Measurements from ENCODE around the gene KCNA2. TPM values are rescaled to one million over a fixed set of nuclear protein-coding genes. Genes with fewer than 3 reads are reported as not detected.

KCNA2 gene
- total RNA-seq, 2 experiments from 2014 or later, result 3.5 to 3.9 TPM

- ChIA-PET POLR2A (no interaction called here), CTCF (no interaction called here)
- no peak for DNase-seq
- H3K9me3 Mint-ChIP-seq, result no peaks in the 10 kb centered on the region
- no peaks in the 10 kb centered on the region for H3K4me1 Mint-ChIP-seq
- no peak overlapping the region for H3K27ac Mint-ChIP-seq
- no peak overlapping the region for H3K4me3 Mint-ChIP-seq
- peaks cover 29% of the 10 kb centered on the region for H3K27me3 Mint-ChIP-seq
- H3K36me3 Mint-ChIP-seq (ENCODE audit: low read depth), result no peaks in the 10 kb centered on the region
These were observed 56.3 kb downstream of the KCNA2 start for GRCh38 chr1:110549831-110550230.

- Mint-ChIP-seq H3K4me1 (no peaks in the 10 kb centered on the region), H3K9me3 (no peaks in the 10 kb centered on the region), H3K36me3 (ENCODE audit: low read depth) (no peaks in the 10 kb centered on the region), H3K4me3 (no peak overlapping the region), H3K27me3 (peaks cover 21% of the 10 kb centered on the region), H3K27ac (no peak overlapping the region)
- POLR2A ChIA-PET, result no interaction called here
- no peak for DNase-seq
- CTCF ChIA-PET, result no interaction called here
These were observed 57.8 kb downstream of the KCNA2 start for GRCh38 chr1:110548381-110548780.

- ChIA-PET CTCF (interaction anchor here (1.2 kb wide), 1 partner anchor 16 kb away, joined by 4 read pairs; no protein-coding TSS in a partner anchor), POLR2A (no interaction called here)
- no peak overlapping the region for H3K27ac Mint-ChIP-seq
- no peaks in the 10 kb centered on the region for H3K9me3 Mint-ChIP-seq
- no peaks in the 10 kb centered on the region for H3K4me1 Mint-ChIP-seq
- DNase-seq, result no peak
- H3K27me3 Mint-ChIP-seq, result peaks cover 13% of the 10 kb centered on the region
- H3K36me3 Mint-ChIP-seq (ENCODE audit: low read depth), result no peaks in the 10 kb centered on the region
- no peak overlapping the region for H3K4me3 Mint-ChIP-seq
These were observed 59.1 kb downstream of the KCNA2 start for GRCh38 chr1:110547017-110547416.

GRCh38 chr1:110545492-110545891, 60.7 kb downstream of the KCNA2 start:
- Mint-ChIP-seq H3K36me3 (ENCODE audit: low read depth) (no peaks in the 10 kb centered on the region), H3K27ac (no peak overlapping the region), H3K4me3 (no peak overlapping the region), H3K9me3 (no peaks in the 10 kb centered on the region), H3K27me3 (peaks cover 16% of the 10 kb centered on the region), H3K4me1 (no peaks in the 10 kb centered on the region)
- ChIA-PET CTCF (interaction anchor here (0.6 to 1.0 kb wide), 2 partner anchors 29 to 306 kb away, joined by 3 read pairs; no protein-coding TSS in a partner anchor), POLR2A (no interaction called here)
- DNase-seq, result no peak

- H3K27me3 Mint-ChIP-seq, result peaks cover 16% of the 10 kb centered on the region
- no peak overlapping the region for H3K27ac Mint-ChIP-seq
- ChIA-PET CTCF (interaction anchor here (0.6 to 1.6 kb wide), 4 partner anchors 10 to 305 kb away, joined by 3 to 5 read pairs (median 3); no protein-coding TSS in a partner anchor), POLR2A (interaction anchor here (1.0 kb wide), 1 partner anchor 9 kb away, joined by 3 read pairs; no protein-coding TSS in a partner anchor)
- H3K36me3 Mint-ChIP-seq (ENCODE audit: low read depth), result no peaks in the 10 kb centered on the region
- no peaks in the 10 kb centered on the region for H3K4me1 Mint-ChIP-seq
- no peaks in the 10 kb centered on the region for H3K9me3 Mint-ChIP-seq
- H3K4me3 Mint-ChIP-seq, result no peak overlapping the region
- DNase-seq, result no peak
These were observed 61.4 kb downstream of the KCNA2 start for GRCh38 chr1:110544753-110545152.

Other genes with a start within 250 kb of the KCNA2 start
- gene SLC16A4, start 215.3 kb downstream of the KCNA2 start, total RNA-seq, result under 1 TPM in 1 of 2 experiments, not detected in 1; 0.27 TPM
- 100 to 1,000 TPM; 113 to 120 TPM for gene LAMTOR5, start 198.7 kb downstream of the KCNA2 start, total RNA-seq
- not detected for gene PROK1, start 155.2 kb downstream of the KCNA2 start, total RNA-seq
- gene KCNA10, start 87.2 kb downstream of the KCNA2 start, total RNA-seq, result not detected
- 10 to 100 TPM; 67.0 to 73.3 TPM for gene KCNA3, start 68.6 kb upstream of the KCNA2 start, total RNA-seq